Brain microvascular endothelial cell (primary cell): Measurements from ENCODE around the gene ALDOA.

Experiments used
- DNase-seq: peaks from one replicate; pipeline ENCODE4 v3.0.0-alpha.2; 2020
- H3K27ac ChIP-seq: fragments of 250-450 bp; sonication (Bioruptor Pico); 2 replicates; pipeline ENCODE4 v1.5.1; 2020; ENCODE audit warnings: mild to moderate bottlenecking, moderate library complexity
- H3K27me3 ChIP-seq: fragments of 250-450 bp; sonication (Bioruptor Pico); replicated peaks from 2 replicates; pipeline ENCODE4 v1.5.1; 2020; ENCODE audit warnings: mild to moderate bottlenecking
- H3K36me3 ChIP-seq: fragments of 250-450 bp; sonication (Bioruptor Pico); replicated peaks from 2 replicates; pipeline ENCODE4 v1.5.1; 2020; ENCODE audit warnings: mild to moderate bottlenecking
- H3K4me3 ChIP-seq: 2 replicates; pipeline ENCODE4 v1.5.1; 2011; ENCODE audit warnings: low read depth, mild to moderate bottlenecking, control low read depth, low read length, moderate library complexity
- in situ Hi-C: cut with HindIII; loops from 2 replicates; pipeline ENCODE4 v1.10.0; 2017; ENCODE audit warnings: low sequenced_read_pairs, low pct_ligation_motif_present
- TF ChIP-seq, protein P1 (sequence below): IDR thresholded peaks from 2 replicates; pipeline ENCODE4 v1.5.1; 2011; ENCODE audit warnings: low read depth, mild to moderate bottlenecking, moderate library complexity, low read length, control low read depth, inconsistent platforms; ENCODE audit errors: missing control alignments

Gene ALDOA

GRCh38 chr16:30087181-30087898 lies 21.8 kb downstream of the ALDOA start:
- in situ Hi-C loops: no loop called here
- Histone ChIP-seq H3K36me3 (peaks cover 33% of the 10 kb centered on the region), H3K27ac (no peak overlapping the region), H3K4me3 (no peak overlapping the region), H3K27me3 (no peaks in the 10 kb centered on the region)
- no peak for DNase-seq
- TF ChIP-seq, protein P1, sequence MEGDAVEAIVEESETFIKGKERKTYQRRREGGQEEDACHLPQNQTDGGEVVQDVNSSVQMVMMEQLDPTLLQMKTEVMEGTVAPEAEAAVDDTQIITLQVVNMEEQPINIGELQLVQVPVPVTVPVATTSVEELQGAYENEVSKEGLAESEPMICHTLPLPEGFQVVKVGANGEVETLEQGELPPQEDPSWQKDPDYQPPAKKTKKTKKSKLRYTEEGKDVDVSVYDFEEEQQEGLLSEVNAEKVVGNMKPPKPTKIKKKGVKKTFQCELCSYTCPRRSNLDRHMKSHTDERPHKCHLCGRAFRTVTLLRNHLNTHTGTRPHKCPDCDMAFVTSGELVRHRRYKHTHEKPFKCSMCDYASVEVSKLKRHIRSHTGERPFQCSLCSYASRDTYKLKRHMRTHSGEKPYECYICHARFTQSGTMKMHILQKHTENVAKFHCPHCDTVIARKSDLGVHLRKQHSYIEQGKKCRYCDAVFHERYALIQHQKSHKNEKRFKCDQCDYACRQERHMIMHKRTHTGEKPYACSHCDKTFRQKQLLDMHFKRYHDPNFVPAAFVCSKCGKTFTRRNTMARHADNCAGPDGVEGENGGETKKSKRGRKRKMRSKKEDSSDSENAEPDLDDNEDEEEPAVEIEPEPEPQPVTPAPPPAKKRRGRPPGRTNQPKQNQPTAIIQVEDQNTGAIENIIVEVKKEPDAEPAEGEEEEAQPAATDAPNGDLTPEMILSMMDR: no peak

DNA sequence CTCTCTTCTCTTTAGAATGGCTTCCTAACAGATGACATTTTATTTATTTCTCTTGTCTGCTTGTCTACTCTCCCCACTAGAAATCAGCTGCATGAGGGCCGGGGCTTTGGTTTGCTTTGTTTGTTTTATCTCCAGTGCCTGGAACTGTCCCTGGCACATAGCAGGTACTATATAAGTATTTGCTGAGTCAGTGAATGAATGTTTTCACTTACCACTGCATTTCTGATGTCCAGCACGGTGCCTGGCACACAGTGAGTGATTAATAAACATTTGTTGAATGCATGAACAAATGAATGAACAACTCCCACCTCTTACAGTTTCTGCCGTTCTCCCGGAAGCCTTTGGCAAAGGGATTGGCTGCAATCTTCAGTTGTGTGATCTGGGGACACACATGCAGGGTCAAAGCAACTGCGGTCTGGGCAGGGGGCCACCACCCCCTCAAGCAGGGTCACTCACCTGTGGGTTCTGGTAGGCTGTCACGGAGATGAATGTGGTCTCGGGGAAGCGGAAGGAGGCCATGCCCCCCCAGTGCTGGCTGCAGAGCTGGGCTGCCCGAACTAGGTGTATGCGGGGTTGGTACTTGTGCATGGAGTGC lies 22.8 kb downstream of the ALDOA start:
- no peak for DNase-seq
- H3K27ac ChIP-seq: no peak overlapping the region
- in situ Hi-C loops: no loop called here
- no peaks in the 10 kb centered on the region for H3K27me3 ChIP-seq
- TF ChIP-seq, protein P1: no peak
- no peak overlapping the region for H3K4me3 ChIP-seq
- H3K36me3 ChIP-seq: peaks cover 23% of the 10 kb centered on the region

DNA sequence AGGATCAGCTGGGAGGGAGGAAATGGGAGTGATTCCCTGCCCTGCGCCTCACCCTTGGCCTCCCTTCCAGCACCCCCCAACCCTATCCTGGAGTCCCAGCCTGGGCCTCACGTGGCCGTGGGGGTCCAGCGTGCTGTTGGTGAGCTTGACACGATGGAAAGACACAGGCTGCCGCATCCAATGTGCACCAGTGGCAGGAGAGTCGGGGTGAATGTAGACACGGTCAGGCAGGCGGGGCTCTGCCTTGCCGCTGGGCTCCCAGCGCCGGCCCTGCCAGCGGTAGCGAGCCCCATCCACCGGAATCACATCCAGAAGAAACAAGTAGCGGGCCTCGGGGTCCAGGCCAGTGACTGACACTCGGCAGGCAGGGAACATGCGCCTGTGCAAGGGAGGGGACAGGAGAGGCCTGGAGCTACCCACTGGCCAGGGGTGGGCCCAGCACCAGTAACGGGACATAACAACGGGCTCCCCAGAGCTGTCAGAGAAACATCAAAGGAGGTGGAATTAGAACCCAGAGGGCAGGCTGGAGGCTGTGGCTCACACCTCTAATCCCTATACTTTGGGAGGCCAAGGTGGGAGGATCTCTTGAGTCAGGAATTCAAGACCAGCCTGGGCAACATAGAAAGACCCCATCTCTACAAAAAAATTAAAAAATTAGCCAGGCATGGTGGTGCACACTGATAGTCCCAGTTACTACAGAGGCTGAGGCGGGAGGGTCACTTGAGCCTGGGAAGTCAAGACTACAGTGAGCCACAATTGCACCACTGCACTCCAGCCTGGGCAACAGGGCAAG lies 23.5 kb downstream of the ALDOA start:
- H3K36me3 ChIP-seq: peaks cover 16% of the 10 kb centered on the region
- no peaks in the 10 kb centered on the region for H3K27me3 ChIP-seq
- no peak overlapping the region for H3K27ac ChIP-seq
- H3K4me3 ChIP-seq: no peak overlapping the region
- TF ChIP-seq, protein P1: no peak
- DNase-seq: no peak
- in situ Hi-C loops: no loop called here

DNA sequence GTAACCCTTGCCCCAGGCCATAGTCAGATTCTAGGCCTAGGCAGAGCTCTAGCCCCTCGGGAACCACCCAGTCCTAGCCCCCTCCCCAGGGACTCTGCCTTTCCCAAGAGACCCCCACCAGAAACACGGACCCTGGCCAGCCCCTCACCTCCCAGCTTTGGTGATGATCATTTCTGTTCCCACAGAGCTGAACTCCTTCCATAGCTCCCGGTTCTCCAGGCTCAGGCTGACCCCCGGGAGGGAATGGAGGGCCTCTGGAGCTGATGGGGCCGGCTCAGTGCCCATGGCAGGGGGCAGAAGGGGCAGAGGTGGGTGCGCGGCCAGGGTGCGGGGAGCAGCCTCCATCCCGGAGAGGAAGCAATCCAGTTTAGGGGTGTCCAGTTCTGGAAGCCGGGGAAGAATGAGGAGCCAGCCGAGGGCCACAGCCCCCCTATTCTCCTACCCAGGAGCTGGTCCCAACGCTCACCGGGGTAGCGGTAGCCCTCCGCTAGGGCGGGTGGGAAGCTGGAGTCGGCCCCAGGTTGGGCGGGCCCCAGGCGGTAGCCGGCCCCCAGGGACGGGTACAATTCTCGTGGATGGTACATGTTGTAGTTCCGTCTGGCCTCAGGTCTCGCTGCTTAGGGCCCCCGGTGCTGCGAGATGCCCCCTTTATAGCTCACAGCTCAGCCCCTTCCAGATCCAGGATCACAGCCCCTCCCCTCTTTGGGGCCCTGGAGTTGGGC lies 25.2 kb downstream of the ALDOA start:
- no peak overlapping the region for H3K27ac ChIP-seq

GRCh38 chr16:30091474-30092372 lies 26.2 kb downstream of the ALDOA start, which contains the start of gene TBX6:
TSS of gene TBX6 (minus strand) at chr16:30091924. CDS start at chr16:30091193, 731 bp downstream.
- in situ Hi-C loops: no loop called here
- no peaks in the 10 kb centered on the region for H3K36me3 ChIP-seq
- H3K4me3 ChIP-seq: peak within 1 kb of the TSS; percentile 62
- H3K27ac ChIP-seq: no peak within 1 kb of the TSS
- TF ChIP-seq, protein P1: peak; percentile 69
- DNase-seq: peak; percentile 82
- H3K27me3 ChIP-seq: no peaks in the 10 kb centered on the region

More for the DNA sequence above, 25.2 kb downstream of the ALDOA start:
- in situ Hi-C loops: no loop called here
- H3K36me3 ChIP-seq: peaks cover under 1% of the 10 kb centered on the region
- DNase-seq: no peak
- H3K27me3 ChIP-seq: no peaks in the 10 kb centered on the region
- H3K4me3 ChIP-seq: no peak overlapping the region
- TF ChIP-seq, protein P1: no peak
